Activated naive CD8-positive, alpha-beta T cell treated with anti-CD3 and anti-CD28 coated beads for 36 hours (primary cell): Measurements from ENCODE around the gene HLA-DOB. TPM values are rescaled to one million over a fixed set of nuclear protein-coding genes. Genes with fewer than 3 reads are reported as not detected.
A peak's percentile ranks its signal among the peaks of the same experiment; 100 is the strongest.

Source experiments
- DNase-seq: peaks from one replicate; pipeline ENCODE4 v3.0.0; 2021
- H3K27ac Mint-ChIP-seq: one replicate; pipeline ENCODE4 v1.8.0; 2022; ENCODE audit warnings: mild to moderate bottlenecking, moderate library complexity, mixed read lengths
- H3K27me3 Mint-ChIP-seq: one replicate; pipeline ENCODE4 v1.8.0; 2022; ENCODE audit warnings: mild to moderate bottlenecking, mixed read lengths
- H3K36me3 Mint-ChIP-seq: one replicate; pipeline ENCODE4 v1.8.0; 2021; ENCODE audit warnings: mild to moderate bottlenecking, mixed read lengths
- H3K4me1 Mint-ChIP-seq: one replicate; pipeline ENCODE4 v1.8.0; 2021; ENCODE audit warnings: mixed read lengths
- H3K4me3 Mint-ChIP-seq: one replicate; pipeline ENCODE4 v1.8.0; 2022; ENCODE audit warnings: mild to moderate bottlenecking, moderate library complexity, mixed read lengths
- H3K9me3 Mint-ChIP-seq: one replicate; pipeline ENCODE4 v1.8.0; 2022; ENCODE audit warnings: mixed read lengths
- total RNA-seq, 2 experiments: library from RNA; stranded (reverse); gene quantifications; one replicate each; pipeline ENCODE4 v1.2.3, GENCODE V29; 2021

HLA-DOB gene
- total RNA-seq, 2 experiments from 2014 or later = 1.9 to 2.1 TPM

DNA sequence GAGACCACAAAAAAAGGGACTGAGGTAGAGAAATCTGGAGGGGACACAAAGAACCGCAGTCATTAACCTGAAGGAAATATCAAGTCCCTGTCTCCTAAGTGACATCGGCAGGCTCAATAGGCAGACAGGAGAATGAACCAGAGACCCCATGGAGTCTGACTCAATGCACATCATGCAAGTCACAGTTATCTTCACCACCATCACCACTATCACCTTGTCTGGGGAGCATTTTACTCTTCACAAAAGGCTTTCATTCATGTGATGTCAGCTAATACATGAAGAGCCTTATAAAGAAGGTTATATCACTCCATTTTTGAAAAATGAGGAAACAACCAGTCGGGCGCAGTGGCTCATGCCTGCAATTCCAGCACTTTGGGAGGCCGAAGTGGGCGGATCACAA lies 32.3 kb upstream of the HLA-DOB start:
- peaks cover 1% of the 10 kb centered on the region for H3K27me3 Mint-ChIP-seq
- peaks cover 65% of the 10 kb centered on the region for H3K4me1 Mint-ChIP-seq
- peak overlapping the region; percentile 94 for H3K4me3 Mint-ChIP-seq
- H3K27ac Mint-ChIP-seq = peak overlapping the region; percentile 99
- H3K36me3 Mint-ChIP-seq = peaks cover 87% of the 10 kb centered on the region
- H3K9me3 Mint-ChIP-seq = no peaks in the 10 kb centered on the region
- no peak for DNase-seq

DNA sequence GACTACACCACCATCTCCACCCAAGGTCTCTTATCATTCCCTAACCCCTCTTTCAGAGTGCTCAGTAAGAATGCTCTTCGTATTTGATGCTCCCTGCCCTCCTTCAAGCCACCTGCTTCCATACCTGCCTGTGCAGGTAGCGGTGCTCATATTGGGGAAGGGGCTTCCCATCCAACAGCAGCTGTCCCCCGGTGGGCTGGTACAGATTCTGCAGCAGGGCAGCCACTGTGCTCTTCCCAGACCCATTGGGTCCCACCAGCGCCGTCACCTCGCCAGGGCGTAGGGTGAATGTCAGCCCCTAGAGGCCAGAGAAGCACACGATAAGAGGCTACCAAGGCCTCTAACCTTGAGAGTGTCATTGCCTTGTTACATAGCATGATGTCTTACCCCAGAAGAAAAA lies 31.0 kb upstream of the HLA-DOB start:
- peaks cover 68% of the 10 kb centered on the region for H3K4me1 Mint-ChIP-seq
- H3K9me3 Mint-ChIP-seq = no peaks in the 10 kb centered on the region
- H3K36me3 Mint-ChIP-seq = peaks cover 96% of the 10 kb centered on the region
- DNase-seq = no peak
- H3K27me3 Mint-ChIP-seq = peaks cover 3% of the 10 kb centered on the region
- H3K27ac Mint-ChIP-seq = peak overlapping the region; percentile 99
- H3K4me3 Mint-ChIP-seq = peak overlapping the region; percentile 94

DNA sequence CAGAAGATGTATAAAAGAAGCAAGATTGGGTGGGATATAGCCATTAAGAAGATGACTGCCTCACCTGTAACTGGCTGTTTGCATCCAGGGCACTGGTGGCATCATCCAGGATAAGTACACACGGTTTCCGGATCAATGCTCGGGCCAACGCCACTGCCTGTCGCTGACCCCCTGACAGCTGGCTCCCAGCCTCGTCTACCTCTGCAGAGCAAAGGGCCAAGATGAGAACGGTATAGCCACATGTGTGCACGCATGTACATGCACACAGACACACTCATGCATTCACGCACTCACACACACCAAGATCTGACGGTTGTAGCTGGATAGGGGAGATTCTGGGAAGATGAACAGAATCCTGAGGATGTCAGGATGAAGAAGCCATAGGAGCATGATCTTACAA lies 30.2 kb upstream of the HLA-DOB start:
- Mint-ChIP-seq H3K27me3 (peaks cover 3% of the 10 kb centered on the region), H3K4me1 (peaks cover 72% of the 10 kb centered on the region), H3K27ac (peak overlapping the region; percentile 99), H3K4me3 (peak overlapping the region; percentile 94), H3K36me3 (peaks cover 96% of the 10 kb centered on the region), H3K9me3 (no peaks in the 10 kb centered on the region)
- no peak for DNase-seq

DNA sequence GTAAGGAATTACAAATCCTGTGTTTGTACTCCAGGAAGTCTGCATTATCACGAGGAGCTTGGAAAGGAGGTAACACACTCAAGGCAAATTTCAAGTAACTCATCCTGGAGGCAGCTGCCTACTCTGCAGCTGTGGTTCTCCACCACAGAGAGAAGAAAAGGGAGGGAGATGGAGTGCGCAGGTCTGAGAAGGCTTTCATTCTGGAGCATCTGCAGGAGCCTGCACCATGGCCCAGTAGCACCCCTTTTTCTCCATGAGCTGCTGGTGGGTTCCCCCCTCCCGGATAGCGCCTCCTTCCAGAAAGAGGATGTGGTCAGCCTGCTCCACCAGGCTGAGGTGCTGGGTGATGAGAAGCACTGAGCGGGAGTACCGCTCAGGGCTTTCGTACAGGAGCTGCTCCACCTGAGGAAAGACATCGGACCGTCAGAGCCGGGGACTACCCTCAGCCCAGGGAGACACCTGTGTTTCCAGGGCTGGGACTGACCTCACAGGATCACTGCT lies 28.6 kb upstream of the HLA-DOB start:
- H3K27ac Mint-ChIP-seq = peak overlapping the region; percentile 99

DNA sequence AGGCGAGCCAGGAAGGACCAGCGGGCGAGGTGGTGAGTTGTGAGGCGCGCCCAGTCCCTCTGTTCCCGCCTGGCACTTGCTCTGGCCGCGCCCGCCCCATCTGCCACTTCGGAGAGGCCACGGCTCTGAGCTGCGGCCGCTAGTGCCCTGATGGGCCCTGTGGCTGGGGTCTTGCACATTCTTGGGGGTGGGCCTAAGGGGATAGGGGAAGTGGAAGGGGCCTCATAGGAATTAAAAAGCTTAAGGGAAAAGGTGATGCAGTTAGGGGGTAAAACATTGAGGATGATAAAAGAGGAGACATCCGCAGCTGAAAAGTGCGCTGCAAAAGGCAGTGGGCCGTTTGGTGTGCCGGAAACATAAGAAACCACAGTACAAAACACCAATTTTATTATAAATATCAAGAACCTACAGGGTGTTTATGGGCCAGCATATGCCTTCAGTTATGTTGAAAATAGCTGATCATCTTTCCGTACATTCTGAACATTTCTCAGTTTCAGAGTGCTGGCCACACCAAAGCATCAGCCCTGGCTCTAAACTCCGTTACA lies 28.1 kb upstream of the HLA-DOB start:
- Mint-ChIP-seq H3K4me3 (peak overlapping the region; percentile 94), H3K4me1 (peaks cover 74% of the 10 kb centered on the region), H3K9me3 (peaks cover 1% of the 10 kb centered on the region), H3K36me3 (peaks cover 95% of the 10 kb centered on the region), H3K27me3 (peaks cover 3% of the 10 kb centered on the region), H3K27ac (peak overlapping the region; percentile 99)
- no peak for DNase-seq

More for the DNA sequence above, 28.6 kb upstream of the HLA-DOB start:
- Mint-ChIP-seq H3K4me3 (peak overlapping the region; percentile 94), H3K27me3 (peaks cover 3% of the 10 kb centered on the region), H3K9me3 (peaks cover 1% of the 10 kb centered on the region), H3K36me3 (peaks cover 95% of the 10 kb centered on the region), H3K4me1 (peaks cover 74% of the 10 kb centered on the region)
- peak; percentile 67 for DNase-seq

DNA sequence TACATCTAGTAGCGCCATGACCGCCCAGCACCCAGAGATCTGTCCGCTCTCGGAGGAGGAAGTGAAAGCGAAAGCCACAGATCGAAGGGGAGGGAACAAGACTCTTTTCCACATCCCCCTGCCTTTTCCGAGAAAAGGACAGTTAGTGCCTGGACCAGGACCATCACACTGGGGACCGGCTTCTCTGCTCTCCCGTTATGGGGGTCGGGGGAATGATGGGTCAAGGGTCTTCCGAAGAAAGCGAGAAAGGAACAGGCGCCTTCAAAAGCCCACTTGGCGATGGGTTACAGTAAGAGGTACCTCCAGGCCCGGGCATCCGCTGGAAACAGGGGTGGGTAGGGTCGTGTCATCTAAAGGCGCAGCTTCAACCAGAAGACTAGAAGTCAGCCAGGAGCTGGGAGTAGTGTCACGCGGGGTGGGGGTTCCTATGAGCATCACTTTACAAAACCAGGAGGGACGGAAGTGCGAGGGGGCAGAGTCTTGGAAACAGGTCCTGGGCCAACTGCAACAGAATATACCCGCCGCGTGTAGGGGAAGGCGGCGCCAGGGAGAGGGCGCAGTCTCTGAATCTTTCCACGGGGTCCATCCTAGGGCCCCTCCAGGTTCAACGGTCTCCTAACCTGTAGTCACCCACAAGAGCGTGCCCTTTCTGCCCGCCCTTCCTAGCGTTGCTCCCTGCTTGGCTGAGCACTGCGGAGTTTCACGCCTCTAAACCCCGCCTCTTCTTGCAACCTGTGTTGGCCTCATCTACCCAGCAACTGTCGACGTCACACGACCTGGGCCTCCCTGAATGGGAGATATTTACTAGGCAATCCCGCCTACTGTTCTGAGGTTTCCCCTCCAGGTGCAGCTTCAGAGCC lies 27.4 kb upstream of the HLA-DOB start, which contains the start of gene PSMB8:
PSMB8 (minus strand) TSS at position 69 of the 860 bp plus-strand sequence; CDS start at position 18, 51 bp downstream.
- peak within 1 kb of the TSS; percentile 94 for H3K4me3 Mint-ChIP-seq
- peak; percentile 96 for DNase-seq
- peak within 1 kb of the TSS; percentile 99 for H3K27ac Mint-ChIP-seq
- H3K36me3 Mint-ChIP-seq = peaks cover 96% of the 10 kb centered on the region
- peaks cover 1% of the 10 kb centered on the region for H3K9me3 Mint-ChIP-seq
- H3K4me1 Mint-ChIP-seq = peaks cover 76% of the 10 kb centered on the region
- peaks cover 3% of the 10 kb centered on the region for H3K27me3 Mint-ChIP-seq

DNA sequence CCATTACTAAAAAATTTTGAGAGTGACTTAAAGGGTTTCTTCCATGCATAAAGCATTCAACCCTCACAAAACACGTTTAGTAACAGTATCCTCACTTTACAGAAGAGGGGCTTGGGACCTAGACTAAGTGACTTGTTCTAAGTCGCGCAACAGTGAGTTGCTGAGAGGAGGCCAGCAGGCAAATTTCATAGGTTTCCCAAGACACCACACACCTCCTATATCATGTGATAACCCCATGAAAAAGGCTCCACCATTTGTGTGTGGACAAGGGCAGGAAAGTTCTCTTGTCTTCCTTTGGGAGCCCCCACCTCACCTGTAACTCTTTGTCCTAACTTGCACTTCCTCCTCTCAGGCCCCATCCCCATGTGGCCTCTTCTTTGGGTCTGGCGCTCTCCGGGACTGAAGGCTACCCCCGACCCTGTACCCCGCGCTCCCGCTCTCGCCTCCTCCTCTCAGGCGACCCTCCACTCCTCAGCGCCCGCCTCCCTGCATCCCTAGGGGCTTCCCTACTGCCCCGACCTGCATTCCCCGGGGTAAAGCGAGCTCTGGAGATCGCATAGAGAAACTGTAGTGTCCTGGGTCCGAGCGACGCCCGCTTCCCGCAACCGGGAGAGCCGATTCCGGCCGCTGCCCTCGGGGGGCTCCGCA lies 26.7 kb upstream of the HLA-DOB start:
- H3K9me3 Mint-ChIP-seq = peaks cover 1% of the 10 kb centered on the region
- peaks cover 72% of the 10 kb centered on the region for H3K4me1 Mint-ChIP-seq
- peak overlapping the region; percentile 94 for H3K4me3 Mint-ChIP-seq
- peaks cover 3% of the 10 kb centered on the region for H3K27me3 Mint-ChIP-seq
- H3K36me3 Mint-ChIP-seq = peaks cover 92% of the 10 kb centered on the region
- peak overlapping the region; percentile 99 for H3K27ac Mint-ChIP-seq
- no peak for DNase-seq

DNA sequence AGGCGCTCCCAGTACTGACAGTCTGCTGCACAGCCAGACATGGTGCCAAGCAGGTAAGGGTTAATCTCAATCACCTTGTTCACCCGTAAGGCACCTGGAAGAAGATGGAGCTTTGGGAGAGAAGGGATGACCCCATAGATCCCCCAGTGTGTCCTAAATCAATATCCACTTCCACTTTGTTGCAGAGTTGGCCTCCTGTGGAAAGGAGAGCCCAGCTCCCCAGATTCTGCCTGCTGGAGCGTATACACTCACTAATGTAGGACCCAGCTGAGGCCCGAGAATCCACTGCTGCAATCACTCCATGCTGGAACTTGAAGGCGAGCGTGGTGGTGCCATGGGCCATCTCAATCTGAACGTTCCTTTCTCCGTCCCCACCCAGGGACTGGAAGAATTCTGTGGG lies 25.9 kb upstream of the HLA-DOB start:
- Mint-ChIP-seq H3K27ac (peak overlapping the region; percentile 99), H3K36me3 (peaks cover 85% of the 10 kb centered on the region), H3K27me3 (peaks cover 3% of the 10 kb centered on the region), H3K4me1 (peaks cover 66% of the 10 kb centered on the region), H3K4me3 (peak overlapping the region; percentile 94), H3K9me3 (peaks cover 1% of the 10 kb centered on the region)
- no peak for DNase-seq

DNA sequence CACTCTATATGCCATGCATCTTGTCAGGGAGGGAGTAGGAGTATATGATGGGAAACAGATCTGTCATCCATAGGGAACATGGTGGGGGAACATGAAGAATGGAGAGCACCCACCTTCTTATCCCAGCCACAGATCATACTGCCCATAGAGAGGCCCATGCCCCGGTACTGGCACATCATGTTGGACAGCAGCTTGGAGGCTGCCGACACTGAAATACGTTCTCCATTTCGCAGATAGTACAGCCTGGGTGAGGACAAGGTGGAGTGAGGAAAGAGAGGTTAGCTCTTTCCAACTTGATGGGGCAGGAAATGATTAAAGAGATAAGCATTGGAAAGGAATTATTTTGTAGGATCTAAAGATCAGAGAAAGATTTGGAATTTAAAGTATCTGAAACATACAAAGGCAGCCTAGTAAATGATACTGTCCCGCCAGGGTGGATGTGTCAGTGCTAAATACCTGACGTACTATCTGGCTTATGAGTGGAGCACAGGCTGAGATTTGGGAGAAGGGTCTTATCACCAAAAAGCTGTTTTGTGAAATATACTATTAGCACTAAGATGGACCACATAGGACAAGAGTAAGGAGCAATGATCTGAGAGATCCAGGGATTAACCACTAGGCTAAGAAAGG lies 25.3 kb upstream of the HLA-DOB start:
- Mint-ChIP-seq H3K4me1 (peaks cover 60% of the 10 kb centered on the region), H3K9me3 (peaks cover 1% of the 10 kb centered on the region), H3K36me3 (peaks cover 85% of the 10 kb centered on the region), H3K4me3 (peak overlapping the region; percentile 94), H3K27me3 (peaks cover 3% of the 10 kb centered on the region), H3K27ac (peak overlapping the region; percentile 99)
- DNase-seq = no peak

DNA sequence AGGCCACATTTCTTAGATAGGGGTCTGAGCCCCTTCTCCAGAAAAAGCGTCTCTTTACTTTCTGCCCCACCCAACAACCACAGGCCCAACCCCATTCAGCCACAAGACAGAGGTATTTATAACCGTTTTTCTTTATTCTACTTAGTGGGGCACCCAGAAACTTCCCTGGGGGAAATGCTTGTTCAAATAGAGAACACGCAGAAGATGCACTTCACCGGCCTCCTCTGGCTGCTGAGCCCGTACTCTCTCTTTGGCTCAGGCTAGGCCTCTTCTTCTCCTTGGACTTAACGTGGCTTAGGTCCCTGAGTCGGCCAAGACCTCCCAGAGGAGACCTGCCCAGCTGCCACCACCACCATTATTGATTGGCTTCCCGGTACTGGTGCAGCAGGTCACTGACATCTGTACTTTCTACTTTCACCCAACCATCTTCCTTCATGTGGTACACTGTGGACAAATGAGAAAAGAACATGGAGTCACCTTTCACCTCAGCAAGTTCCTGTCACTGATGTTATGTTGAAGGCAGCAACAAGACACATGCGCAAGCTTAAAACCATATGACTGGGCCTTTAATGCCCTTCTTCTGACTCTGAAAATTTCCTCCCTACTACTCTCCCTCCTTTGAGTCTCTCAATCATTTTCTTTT lies 23.9 kb upstream of the HLA-DOB start:
- H3K27me3 Mint-ChIP-seq = peaks cover 3% of the 10 kb centered on the region
- H3K4me3 Mint-ChIP-seq = peak overlapping the region; percentile 94
- H3K27ac Mint-ChIP-seq = peak overlapping the region; percentile 99
- peak; percentile 61 for DNase-seq
- H3K4me1 Mint-ChIP-seq = peaks cover 63% of the 10 kb centered on the region
- peaks cover 87% of the 10 kb centered on the region for H3K36me3 Mint-ChIP-seq
- H3K9me3 Mint-ChIP-seq = peaks cover 1% of the 10 kb centered on the region

DNA sequence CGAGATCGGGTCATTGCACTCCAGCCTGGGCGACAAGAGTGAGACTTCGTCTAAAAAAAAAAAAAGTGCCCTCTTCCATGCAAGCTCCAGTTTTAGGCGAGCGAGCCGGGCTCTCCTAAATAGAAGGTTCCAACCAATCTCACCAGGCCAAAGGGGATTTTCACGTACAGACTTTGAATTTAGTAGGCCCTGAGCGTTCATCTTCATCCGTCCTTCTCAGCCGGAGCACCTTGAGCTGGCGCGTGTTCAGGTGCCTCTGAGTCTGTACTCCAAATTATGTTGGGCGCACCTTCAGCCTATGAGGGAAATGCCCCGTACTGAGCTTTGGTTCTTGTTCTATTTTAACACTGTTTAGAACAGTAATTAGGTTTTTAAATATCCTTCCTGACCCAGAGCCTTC lies 22.6 kb upstream of the HLA-DOB start:
- H3K27me3 Mint-ChIP-seq = peaks cover 3% of the 10 kb centered on the region
- peaks cover 66% of the 10 kb centered on the region for H3K4me1 Mint-ChIP-seq
- no peak for DNase-seq
- peaks cover 1% of the 10 kb centered on the region for H3K9me3 Mint-ChIP-seq
- H3K36me3 Mint-ChIP-seq = peaks cover 88% of the 10 kb centered on the region
- H3K4me3 Mint-ChIP-seq = peak overlapping the region; percentile 83
- peak overlapping the region; percentile 99 for H3K27ac Mint-ChIP-seq

DNA sequence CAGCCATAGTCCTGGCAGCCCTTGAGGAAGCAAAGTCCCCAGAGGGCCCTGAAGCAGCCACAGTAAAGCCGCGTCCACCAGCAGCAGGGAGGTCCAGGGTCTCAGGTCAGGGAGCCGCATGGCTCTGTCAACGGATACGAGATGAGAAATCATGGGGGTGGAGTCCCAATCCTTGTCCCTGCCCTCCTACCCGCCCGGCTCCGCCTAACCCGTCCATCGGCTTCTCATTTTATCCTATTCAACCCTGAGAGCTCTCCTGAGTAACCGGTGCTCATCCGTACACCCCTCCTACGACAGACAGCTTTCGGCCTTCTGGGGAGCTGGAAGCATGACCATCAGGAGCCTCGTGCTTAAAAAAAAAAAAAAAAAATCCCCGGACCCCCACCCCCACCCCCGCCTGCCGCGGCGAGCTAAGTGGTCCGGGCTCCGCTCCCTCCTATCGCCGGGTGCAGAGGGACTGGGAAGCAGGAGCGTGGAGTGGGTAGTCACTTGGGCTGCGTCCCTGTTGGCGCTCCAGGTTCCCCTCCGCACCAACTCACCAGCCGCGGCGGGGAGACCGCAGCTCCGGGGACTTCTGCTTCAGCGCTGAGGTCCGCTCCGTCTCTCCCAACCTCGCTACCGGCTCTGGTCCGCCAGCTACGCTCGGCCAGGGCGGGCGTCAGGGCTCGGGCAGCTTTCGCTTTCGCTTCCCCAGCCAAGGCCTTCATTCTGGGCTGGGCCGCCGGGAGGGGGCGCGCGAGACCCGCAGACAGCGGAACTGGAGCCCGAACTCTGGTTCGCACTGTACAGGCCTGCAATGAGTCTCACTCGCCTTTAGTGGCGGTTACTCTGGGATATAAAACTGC lies 21.5 kb upstream of the HLA-DOB start, which contains the start of gene TAP2:
TAP2 (minus strand) TSS at position 626 of the 845 bp plus-strand sequence; CDS start at position 120, 506 bp downstream.
- H3K36me3 Mint-ChIP-seq = peaks cover 88% of the 10 kb centered on the region
- peak; percentile 98 for DNase-seq
- H3K4me3 Mint-ChIP-seq = peak within 1 kb of the TSS; percentile 83
- peak within 1 kb of the TSS; percentile 99 for H3K27ac Mint-ChIP-seq
- peaks cover 1% of the 10 kb centered on the region for H3K9me3 Mint-ChIP-seq
- no peaks in the 10 kb centered on the region for H3K27me3 Mint-ChIP-seq
- peaks cover 75% of the 10 kb centered on the region for H3K4me1 Mint-ChIP-seq

DNA sequence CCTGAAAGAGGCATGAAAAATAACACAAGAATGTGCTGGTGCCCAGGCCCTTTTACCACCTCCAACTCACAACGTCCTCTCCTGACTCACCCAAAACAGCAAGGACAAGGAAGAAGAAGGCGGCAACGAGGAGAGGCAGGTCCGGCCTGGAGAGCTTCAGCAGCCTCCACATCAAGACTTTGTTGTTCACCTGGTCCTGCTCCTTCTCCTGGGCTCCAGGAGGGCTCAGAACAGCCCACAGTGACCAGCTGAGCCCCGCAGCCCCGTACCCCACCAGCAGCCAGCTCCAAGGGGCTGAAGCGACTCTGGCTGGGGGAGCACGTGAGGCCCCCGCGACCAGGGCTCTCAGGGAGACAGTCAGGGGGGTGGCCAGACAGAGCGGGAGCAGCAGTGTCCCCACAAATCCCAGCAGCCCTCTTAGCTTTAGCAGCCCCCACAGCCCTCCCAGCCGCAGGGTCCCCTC lies 20.9 kb upstream of the HLA-DOB start:
- H3K4me1 Mint-ChIP-seq = peaks cover 77% of the 10 kb centered on the region
- H3K36me3 Mint-ChIP-seq = peaks cover 88% of the 10 kb centered on the region
- no peaks in the 10 kb centered on the region for H3K27me3 Mint-ChIP-seq
- peak overlapping the region; percentile 83 for H3K4me3 Mint-ChIP-seq
- DNase-seq = no peak
- H3K9me3 Mint-ChIP-seq = peaks cover 1% of the 10 kb centered on the region
- peak overlapping the region; percentile 99 for H3K27ac Mint-ChIP-seq
